Astrocyte (in vitro differentiated cells and primary cell): ENCODE results near the gene CHRNA4.

ENCODE experiments used
- CTCF ChIP-seq: IDR thresholded peaks from 2 replicates; pipeline ENCODE4 v1.5.1; 2011; ENCODE audit warnings: low read depth, mild to moderate bottlenecking, inconsistent platforms, low read length, moderate library complexity; ENCODE audit not compliant: insufficient read depth
- EZH2 ChIP-seq: IDR thresholded peaks from 2 replicates; pipeline ENCODE4 v1.6.1; 2012; ENCODE audit warnings: mild to moderate bottlenecking, low read length, inconsistent platforms; ENCODE audit not compliant: insufficient read depth

GRCh38 chr20:63396300-63396699 lies 35.2 kb upstream of the CHRNA4 start:
- no peak for TF ChIP-seq CTCF
- no peak for TF ChIP-seq EZH2
